ENCODE measurements around the gene SLC51A. TPM values are rescaled to one million over a fixed set of nuclear protein-coding genes. Genes with fewer than 3 reads are reported as not detected.

SLC51A gene
- total and polyA plus RNA-seq, 9 of the 15 experiments (the other 6 are each of a cell fraction or from before 2014, with no cell fraction given), result 0.35 to 0.38 TPM; not detected in 7

GRCh38 chr3:196238612-196239560 lies 22.6 kb downstream of the SLC51A start:
- H3K27ac ChIP-seq (ENCODE audit: extremely low read depth, low read depth, low read length), result no peak overlapping the region
- 66% methylated on average over 13 of the region's 14 CpGs for WGBS (ENCODE audit: insufficient coverage, low coverage, missing lambda C conversion rate)
- no peaks in the 10 kb centered on the region for H3K79me2 ChIP-seq (ENCODE audit: control insufficient read depth, insufficient read depth, low read length)
- POLR2A ChIA-PET, result no interaction called here
- no peak overlapping the region for H3K4me3 ChIP-seq
- H3K9me3 ChIP-seq (replicated peaks; ENCODE audit: control insufficient read depth, insufficient read depth, low read depth, low read length), result no peaks in the 10 kb centered on the region
- H3K4me1 ChIP-seq (replicated peaks in 1 of 2; ENCODE audit: control insufficient read depth in 2 of 2, insufficient read depth in 2 of 2, low read length in 2 of 2), result peaks cover 0 to 9% of the 10 kb centered on the region in 2 experiments; a peak in 2 of 5 replicates
- H3K9ac ChIP-seq (ENCODE audit: insufficient read depth in 1 of 2, low read depth in 2 of 2, low read length in 2 of 2), result no peak overlapping the region
- TF ChIP-seq BCL6 (CRISPR knock-in tag; IDR thresholded peaks at IDR 0.05), result no peak
- H2AFZ ChIP-seq (ENCODE audit: low read depth, low read length), result no peak overlapping the region
- FAIRE-seq, result no peak
- peaks cover 3% of the 10 kb centered on the region for H3K9me1 ChIP-seq (ENCODE audit: control insufficient read depth, insufficient read depth, low read length)
- BruUV-seq (replicated peaks), result no TSS peak
- DNase-seq (ENCODE audit: extremely low read depth in 1 of 4, low spot score in 3 of 4), result no peak
- no peaks in the 10 kb centered on the region for H3K27me3 ChIP-seq (ENCODE audit: control insufficient read depth in 2 of 2, insufficient read depth in 2 of 2, low read length in 2 of 2)
- CTCF ChIA-PET (ENCODE audit: low intra/inter-chr PET ratio), result no interaction called here
- no peaks in the 10 kb centered on the region for H4K20me1 ChIP-seq (replicated peaks; ENCODE audit: control insufficient read depth, insufficient read depth, low read length)
- intact Hi-C loops (cut with micrococcal nuclease), result no loop called here
- H3K36me3 ChIP-seq (ENCODE audit: control insufficient read depth, insufficient read depth, low read length), result peaks cover 56% of the 10 kb centered on the region
- no peak for ATAC-seq
- in situ Hi-C loops (cut with MboI), result no loop called here
- no peak overlapping the region for H3K4me2 ChIP-seq (ENCODE audit: insufficient read depth, low read length)

GRCh38 chr3:196240424-196240823 lies 24.1 kb downstream of the SLC51A start:
- POLR2A ChIA-PET, result interaction anchor here (1.0 kb wide), 1 partner anchor 21 kb away, joined by 3 read pairs; no protein-coding TSS in a partner anchor
- no peak for FAIRE-seq
- peaks cover 61% of the 10 kb centered on the region for H3K36me3 ChIP-seq (ENCODE audit: control insufficient read depth, insufficient read depth, low read length)
- peaks cover 3% of the 10 kb centered on the region for H3K9me1 ChIP-seq (ENCODE audit: control insufficient read depth, insufficient read depth, low read length)
- H3K27me3 ChIP-seq (ENCODE audit: control insufficient read depth in 2 of 2, insufficient read depth in 2 of 2, low read length in 2 of 2), result no peaks in the 10 kb centered on the region
- no peak overlapping the region for H2AFZ ChIP-seq (ENCODE audit: low read depth, low read length)
- peaks cover 0 to 9% of the 10 kb centered on the region in 2 experiments; a peak in 2 of 5 replicates for H3K4me1 ChIP-seq (replicated peaks in 1 of 2; ENCODE audit: control insufficient read depth in 2 of 2, insufficient read depth in 2 of 2, low read length in 2 of 2)
- no peaks in the 10 kb centered on the region for H3K79me2 ChIP-seq (ENCODE audit: control insufficient read depth, insufficient read depth, low read length)
- BruUV-seq (replicated peaks), result no TSS peak
- H3K4me2 ChIP-seq (ENCODE audit: insufficient read depth, low read length), result no peak overlapping the region
- H3K4me3 ChIP-seq, result no peak overlapping the region
- no peak overlapping the region for H3K27ac ChIP-seq (ENCODE audit: extremely low read depth, low read depth, low read length)
- H4K20me1 ChIP-seq (replicated peaks; ENCODE audit: control insufficient read depth, insufficient read depth, low read length), result no peaks in the 10 kb centered on the region
- CTCF ChIA-PET (ENCODE audit: low intra/inter-chr PET ratio), result no interaction called here
- no peak for DNase-seq (ENCODE audit: extremely low read depth in 1 of 4, low spot score in 3 of 4)
- intact Hi-C loops (cut with micrococcal nuclease) (no loop called here), in situ Hi-C loops (cut with MboI) (no loop called here)
- no peaks in the 10 kb centered on the region for H3K9me3 ChIP-seq (replicated peaks; ENCODE audit: control insufficient read depth, insufficient read depth, low read depth, low read length)
- 94% methylated on average over 4 of the region's 4 CpGs for WGBS (ENCODE audit: insufficient coverage, low coverage, missing lambda C conversion rate)
- TF ChIP-seq SP2 (IDR thresholded peaks at IDR 0.05; ENCODE audit: extremely low read depth, low read depth, low read length, poor library complexity, severe bottlenecking) (no peak), CEBPB (tag; IDR thresholded peaks at IDR 0.05) (0 out of 2 replicates have a peak, but pooled peaks have one; percentile 25)
- ATAC-seq, result no peak
- no peak overlapping the region for H3K9ac ChIP-seq (ENCODE audit: insufficient read depth in 1 of 2, low read depth in 2 of 2, low read length in 2 of 2)

All from K562 (cell line).